Upper lobe of left lung (tissue), 4 donors: ENCODE measurements around the gene TRIM7.
A peak's percentile ranks its signal among the peaks of the same experiment; 100 is the strongest.

Experiments
- POLR2A ChIP-seq, 4 donors: fragments of 450-650 bp; IDR thresholded peaks; one replicate each; pipeline ENCODE4 v1.5.1; 2016 to 2017; ENCODE audit warnings: antibody characterized with exemption in 4 of 4, mild to moderate bottlenecking in 2 of 4
- POLR2AphosphoS5 ChIP-seq, 2 donors: sonication (generic); formaldehyde crosslinking; IDR thresholded peaks; one replicate each; pipeline ENCODE4 v1.5.1; 2017; ENCODE audit warnings: antibody characterized with exemption in 2 of 2

DNA sequence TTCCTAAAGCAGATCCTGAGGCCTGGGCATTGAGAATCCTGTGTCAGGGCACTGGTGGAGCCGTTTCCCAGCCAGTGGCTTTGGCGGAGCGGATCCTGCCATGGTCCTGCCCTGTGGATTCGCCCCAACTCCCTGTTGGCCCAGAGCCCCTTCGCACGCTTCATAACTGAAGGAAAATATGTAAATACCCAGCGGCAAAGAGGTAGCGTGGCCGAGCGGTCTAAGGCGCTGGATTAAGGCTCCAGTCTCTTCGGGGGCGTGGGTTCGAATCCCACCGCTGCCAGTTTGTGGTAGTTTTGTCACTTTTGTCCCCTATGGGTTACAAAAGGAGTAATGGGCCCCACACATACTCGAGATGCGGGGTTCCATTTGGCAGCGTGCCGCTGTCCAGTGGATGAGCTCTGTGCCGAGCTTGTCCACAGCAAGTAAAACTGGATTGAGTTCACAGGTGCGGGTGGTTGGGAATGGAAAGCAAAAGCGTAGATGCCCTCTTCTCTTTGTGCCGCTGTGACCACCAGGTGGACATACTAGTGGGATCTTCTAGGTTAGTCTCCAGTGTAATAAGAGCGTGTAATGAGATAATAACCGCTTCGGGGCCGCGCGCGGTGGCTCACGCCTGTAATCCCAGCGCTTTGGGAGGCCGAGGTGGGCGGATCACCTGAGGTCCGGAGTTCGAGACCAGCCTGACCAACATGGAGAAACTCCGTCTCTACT lies 17.3 kb downstream of the TRIM7 start:
- peak in 1 of 2 donors; percentile 7 for TF ChIP-seq POLR2AphosphoS5 (IDR thresholded peaks at IDR 0.05)
- no peak for TF ChIP-seq POLR2A (IDR thresholded peaks at IDR 0.05)
